HG02623 (cell line): Measurements from ENCODE around the gene TOMM20.

Source experiments
- ATAC-seq: cut with Tn5 transposase; IDR thresholded peaks from one replicate; pipeline ENCODE4 v1.9.1; 2021; ENCODE audit warnings: moderate library complexity; ENCODE audit not compliant: unreplicated experiment

The TOMM20 gene

DNA sequence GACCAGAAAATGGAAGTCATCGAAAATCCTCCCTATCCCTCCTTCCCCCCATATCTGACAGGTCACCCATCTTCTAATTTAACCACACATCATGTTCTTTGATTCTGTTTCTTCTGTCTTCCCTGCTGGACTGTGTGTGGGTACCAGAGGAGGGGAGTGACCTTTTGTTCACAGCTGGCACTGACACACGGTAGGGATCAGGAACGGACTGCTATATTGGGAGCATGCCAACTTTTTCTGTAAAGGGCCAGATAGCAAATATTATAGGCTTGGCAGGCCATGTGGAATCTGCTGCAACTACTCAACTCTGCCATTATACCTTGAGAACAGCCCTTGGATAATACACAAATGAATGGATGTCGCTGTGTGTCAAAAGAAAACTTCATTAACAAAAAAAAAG is 7.5 kb upstream of the TOMM20 start:
- no peak for ATAC-seq

DNA sequence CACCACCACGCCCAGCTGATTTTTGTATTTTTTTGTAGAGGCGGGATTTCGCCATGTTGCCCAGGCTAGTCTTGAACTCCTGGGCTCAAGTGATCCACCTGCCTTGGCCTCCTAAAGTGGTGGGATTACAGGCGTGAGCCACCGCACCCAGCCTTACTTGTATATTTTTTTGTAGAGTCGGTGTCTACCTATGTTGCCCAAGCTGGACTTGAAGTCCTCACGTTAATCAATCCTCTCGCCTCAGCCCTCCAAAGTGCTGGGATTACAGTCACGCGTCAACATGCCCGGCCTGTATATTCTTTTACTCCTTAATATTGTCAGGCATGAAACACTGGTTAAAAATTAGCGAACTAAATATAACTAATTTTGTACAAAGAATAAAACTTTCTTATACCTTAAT is 5.5 kb upstream of the TOMM20 start:
- ATAC-seq, result no peak

DNA sequence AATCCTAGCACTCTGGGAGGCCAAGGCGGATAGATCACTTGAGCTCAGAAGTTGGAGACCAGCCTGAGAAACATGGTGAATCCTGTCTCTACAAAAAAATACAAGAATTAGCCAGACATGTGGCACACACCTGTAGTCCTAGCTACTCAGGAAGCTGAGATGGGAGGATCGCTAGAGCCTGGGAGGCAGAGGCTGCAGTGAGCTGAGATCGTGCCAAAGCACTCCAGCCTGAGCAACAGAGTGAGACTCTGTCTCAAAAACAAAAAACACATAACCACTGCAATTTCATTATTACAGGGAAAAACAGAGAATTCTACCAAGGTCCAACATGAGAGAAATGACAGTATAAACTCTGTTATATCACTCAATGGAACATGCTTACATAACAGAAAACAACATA is 4.4 kb upstream of the TOMM20 start:
- no peak for ATAC-seq

DNA sequence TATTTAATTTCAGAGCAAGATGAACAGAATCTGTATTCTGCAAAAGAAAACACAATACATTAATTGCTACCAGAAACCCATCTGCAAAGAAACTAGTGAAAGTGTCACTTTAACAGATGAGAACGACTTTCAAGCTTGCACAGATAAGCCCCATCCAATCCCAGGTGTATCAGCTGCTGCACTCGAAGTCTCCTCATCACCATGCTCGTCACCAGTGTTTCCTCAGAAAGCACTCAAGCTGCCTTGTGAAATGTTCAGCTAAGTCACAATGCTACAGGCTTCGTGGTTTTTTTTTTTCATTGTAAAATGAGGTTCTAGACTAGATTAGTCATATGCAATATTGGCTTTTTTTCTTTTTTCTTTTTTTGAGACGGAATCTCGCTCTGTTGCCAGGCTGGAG is 3.3 kb upstream of the TOMM20 start:
- ATAC-seq, result no peak

DNA sequence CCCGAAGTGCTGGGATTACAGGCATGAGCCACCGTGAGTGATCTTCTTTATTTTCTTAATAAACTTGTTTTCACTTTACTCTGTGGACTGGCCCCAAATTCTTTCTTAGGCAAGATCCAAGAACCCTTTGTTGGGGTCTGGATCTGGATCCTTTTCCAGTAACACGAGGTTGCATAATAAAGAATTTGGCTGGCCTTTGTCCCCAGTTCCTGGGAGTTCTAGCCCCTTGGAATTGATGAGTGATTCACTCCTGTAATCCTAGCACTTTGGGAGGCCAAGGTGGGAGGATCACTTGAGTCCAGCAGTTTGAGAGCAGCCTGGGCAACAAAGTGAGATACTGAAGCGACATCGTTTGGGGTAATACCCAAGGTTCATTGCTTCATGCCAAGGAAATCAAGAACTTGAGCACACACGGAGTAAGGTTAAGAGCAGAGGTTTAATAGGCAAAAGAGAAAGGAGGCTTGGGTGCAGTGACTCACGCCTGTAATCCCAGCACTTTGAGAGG is 2.2 kb upstream of the TOMM20 start:
- no peak for ATAC-seq

DNA sequence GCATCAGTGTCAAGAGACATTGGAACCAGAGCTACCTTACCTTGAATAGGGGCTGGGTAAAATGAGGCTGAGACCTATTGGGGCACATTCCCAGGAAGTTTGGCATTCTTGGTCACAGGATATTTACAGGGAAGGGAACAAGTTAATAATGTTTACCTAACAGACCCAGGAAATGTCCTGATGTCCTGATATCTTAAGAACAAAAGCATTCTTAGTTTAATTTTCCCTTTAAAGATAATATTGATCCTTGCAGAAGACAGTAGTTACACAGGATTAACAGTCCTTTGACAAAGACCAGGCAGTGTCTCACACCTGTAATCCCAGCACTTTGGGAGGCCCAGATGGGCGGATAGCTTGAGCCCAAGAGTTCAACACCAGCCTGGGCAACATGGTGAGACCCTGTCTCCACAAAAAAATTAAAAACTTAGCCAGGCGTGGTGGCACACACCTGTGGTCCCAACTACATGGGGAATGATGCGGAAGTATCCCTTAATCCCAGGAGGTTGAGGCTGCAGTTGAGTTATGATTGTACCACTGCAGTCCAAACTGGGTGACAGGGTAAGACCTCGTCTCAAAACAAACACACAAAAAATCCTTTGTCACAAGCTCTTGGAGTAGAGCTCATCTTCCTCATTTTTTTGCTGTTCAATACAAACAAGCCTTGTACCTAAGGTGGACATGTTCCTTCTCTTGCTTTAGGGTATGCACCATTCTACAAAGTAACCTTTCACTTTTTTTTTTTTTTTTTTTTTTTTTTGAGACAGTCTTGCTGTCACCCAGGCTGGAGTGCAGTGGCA is 1.3 kb upstream of the TOMM20 start:
- no peak for ATAC-seq

DNA sequence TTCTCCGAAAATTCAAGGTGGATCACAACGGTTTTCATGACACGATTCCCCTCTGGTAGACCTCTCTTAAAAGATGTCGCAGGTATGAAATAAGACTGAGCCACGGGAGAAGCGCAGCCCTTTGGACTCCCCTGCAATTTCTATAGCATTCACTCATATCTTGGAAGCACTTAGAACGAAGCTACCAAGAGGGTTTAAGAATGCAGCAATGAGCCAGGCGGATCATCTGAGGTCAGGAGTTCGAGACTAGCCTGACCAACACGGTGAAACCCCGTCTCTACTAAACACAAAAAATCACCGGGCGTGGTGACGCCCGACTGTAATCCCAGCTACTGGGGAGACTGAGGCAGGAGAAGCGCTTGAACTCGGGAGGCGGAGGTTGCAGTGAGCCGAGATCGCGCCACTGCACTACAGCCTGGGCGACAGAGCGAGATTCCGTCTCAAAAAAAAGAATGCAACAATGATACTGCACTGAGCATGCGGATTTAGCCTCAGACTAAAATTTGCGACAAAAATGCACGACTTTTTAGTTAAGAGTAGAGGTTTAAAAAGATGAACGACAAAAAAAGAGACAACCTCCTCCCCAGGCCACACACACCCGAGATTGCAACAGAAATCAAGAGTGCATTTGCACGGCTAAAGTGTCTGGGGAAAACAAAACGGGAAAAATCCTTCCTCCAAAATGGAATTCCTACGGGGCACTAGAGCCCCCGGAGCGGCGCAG is 743 bp downstream of the TOMM20 start:
- ATAC-seq, result no peak

DNA sequence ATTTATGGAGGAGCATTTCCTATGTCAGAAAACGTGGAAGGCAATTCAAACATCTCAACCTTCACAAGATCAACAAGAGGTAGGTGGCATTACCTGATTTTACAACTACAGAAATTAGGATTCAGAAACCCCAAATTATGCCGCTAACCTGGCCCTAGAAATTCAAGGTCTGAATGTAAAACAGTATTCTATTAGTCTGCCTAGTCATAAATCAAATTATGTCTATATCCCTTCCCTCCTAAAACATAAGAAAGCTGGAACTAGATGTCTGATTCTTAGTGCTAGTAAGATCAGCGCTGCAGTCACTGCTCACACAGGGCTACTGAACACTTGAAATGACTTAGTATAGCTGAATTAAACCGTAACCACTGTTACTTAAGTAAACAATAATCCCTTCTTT is 1.4 kb downstream of the TOMM20 start:
- ATAC-seq, result no peak

DNA sequence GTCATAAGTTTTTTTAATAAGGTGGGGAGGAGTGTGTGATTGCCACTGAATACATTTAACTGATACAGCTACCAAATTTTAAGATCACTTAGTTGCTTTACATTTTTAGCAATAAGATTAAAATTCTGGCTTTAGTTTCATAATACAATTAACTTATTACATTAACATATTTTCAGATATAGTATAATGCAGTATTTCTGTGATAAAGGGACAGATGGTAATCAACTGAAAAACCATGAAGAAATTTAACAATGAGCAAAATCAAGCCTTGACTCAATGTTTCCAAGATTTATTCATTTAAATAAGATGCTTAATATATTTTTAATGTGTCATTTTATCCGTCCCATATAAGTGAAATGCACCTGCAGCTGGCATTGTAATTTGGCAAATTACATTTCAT is 4.0 kb downstream of the TOMM20 start:
- ATAC-seq, result no peak

DNA sequence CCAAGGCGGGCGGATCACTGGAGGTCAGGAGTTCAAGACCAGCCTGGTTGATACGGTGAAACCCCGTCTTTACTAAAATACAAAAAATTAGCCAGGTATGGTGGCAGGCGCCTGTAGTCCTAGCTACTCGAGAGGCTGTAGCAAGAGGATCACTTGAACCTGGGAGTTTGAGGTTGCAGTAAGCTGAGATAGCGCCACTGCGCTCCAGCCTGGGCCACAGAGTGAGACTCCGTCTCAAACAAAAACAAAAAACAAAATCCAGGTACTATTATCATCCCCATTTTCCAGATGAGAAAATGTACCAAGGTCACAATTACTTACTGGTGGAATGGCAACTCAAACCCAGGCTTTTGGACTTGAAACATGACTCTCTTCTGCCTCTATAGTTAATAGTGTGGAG is 4.5 kb downstream of the TOMM20 start:
- ATAC-seq, result no peak

DNA sequence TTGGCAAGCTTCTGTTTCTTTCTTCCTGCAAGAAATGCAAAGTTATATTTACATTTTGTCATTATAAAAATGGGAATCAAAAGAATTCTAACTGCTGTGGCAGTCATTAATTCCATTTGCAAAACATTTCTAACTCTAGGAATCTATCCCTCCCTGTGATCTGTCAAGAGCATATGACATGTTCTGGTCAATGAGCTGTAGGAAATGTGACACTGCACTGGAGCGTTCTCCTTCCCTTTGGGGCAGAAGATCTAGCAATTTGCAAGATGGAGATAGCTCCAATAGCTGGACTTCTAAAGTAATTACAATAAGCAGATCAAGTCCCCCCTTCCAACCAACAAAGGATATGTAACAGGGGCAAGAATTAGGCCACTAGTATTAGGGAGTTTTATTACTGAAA is 6.3 kb downstream of the TOMM20 start:
- ATAC-seq, result no peak

DNA sequence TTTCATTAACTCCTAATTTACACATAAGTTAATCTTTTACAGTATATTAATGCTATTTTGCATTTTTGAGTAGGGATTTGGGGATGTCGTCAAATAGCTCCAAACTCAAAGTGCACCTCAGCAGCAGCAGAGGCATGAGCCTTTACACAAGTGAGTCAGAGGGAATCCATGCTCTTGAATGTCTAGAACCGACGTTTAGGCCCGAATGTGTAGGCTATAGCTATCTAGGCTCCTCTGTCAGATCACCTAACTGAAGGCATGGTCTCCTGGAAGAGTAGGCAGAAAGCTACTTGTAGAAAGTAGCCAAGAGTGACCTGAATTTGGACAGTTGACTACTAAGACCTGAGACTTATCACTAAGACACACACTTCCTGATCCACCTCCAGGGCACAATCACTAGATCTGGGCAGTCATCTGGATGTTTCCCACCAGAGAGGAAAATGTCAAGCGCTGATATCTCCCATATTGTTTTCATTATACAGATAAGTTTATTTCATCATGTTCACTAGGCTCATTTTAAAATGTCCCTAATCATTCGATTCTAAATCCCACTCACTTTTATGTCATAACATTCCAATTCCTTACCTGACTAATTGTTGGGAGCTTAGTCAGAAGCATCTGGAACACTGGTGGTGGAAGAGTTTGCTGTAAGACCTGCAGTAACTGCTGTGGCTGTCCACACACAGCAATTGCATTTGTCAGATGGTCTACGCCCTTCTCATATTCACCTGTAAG is 15.3 kb downstream of the TOMM20 start:
- ATAC-seq, result no peak

DNA sequence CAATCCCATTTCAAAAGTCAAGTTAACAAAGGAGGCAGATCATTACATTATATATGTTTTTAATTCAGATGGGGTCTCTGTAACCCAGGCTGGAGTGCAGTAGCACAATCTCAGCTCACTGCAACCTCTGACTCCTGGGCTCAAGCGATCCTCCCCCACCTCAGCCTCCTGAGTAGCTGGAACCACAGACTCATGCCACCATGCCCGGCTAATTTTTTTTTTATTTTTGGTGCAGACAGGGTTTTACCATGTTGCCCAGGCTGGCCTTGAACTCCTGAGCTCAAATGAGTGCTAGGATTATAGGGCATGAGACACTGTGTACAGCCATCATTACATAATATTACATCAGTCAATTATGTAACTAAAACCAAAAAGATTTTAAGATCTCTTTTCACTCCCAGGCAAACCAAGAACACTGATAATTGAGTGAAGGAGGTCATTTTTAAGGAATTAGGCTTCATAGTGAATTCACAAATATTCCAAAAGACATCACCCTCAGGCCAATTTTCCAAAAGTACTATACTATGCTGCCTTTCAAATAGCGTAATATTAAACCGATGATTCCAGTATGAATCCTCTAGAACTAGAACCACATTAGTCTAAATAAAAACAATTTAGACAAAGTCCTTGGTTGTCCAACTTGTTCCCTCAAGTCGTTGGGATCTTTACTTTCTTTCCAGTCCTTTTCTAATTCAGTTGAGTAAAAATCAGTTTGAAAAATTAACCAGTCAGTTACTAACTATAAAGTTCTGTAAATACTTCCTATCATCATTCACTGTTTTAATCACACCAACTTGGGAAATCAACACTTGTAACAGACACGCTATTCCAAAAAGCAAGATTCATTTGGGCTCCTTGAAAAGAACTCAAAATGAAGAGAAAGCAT is 16.1 kb downstream of the TOMM20 start:
- ATAC-seq, result no peak

DNA sequence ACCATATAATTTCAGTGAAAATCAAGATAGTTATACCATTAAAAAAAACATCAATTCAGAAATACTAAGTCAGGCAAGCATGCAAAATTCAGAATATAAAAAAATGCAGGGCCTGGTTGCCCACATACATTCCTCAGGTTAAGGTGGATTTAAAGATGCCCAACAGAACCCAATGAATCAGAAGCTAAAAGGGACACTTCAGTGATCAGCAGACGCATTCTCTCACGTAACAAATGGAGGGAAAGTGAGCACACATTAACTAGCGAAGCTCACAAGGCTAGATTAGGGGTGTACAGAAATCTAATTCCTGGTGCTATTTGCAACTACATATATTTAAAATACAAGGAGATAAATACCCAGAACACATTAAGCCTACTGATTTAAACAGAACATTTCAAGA is 17.5 kb downstream of the TOMM20 start:
- no peak for ATAC-seq

DNA sequence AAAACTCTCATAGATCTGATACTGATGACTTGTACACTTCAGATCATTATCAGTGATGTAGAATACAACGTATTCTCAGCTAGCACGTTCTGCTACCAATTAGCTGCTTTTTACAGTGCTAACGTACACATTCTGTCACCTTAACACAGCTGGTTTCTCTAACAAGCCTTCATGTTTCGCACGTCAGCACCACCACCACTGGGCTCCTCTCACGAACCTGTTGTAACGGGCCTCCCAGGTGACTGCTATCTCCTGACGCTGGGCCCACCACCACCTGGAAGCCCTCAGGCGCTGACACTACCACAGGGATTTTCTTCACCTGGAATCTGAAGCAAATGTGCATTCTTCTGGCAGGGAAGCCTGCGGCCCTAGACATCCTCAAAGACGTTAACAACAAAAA is 19.8 kb downstream of the TOMM20 start:
- ATAC-seq, result no peak

DNA sequence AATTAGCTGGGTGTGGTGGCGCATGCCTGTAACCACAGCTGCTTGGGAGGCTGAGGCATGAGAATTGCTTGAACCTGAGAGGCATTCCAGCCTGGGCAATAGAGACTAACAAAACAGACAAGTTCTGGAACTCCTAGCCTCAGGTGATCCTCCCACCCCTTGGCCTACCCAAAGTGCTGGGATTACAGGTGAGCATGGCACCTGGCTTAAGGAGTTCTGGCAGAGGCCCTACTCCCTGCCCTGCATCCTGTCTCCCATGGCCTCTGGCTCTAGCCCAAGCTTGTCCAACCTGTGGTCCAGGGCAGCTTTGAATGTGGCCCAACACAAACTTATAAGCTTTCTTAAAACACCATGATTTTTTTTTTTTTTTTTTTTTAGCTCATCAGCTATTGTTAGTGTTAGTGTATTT is 20.4 kb downstream of the TOMM20 start:
- no peak for ATAC-seq

DNA sequence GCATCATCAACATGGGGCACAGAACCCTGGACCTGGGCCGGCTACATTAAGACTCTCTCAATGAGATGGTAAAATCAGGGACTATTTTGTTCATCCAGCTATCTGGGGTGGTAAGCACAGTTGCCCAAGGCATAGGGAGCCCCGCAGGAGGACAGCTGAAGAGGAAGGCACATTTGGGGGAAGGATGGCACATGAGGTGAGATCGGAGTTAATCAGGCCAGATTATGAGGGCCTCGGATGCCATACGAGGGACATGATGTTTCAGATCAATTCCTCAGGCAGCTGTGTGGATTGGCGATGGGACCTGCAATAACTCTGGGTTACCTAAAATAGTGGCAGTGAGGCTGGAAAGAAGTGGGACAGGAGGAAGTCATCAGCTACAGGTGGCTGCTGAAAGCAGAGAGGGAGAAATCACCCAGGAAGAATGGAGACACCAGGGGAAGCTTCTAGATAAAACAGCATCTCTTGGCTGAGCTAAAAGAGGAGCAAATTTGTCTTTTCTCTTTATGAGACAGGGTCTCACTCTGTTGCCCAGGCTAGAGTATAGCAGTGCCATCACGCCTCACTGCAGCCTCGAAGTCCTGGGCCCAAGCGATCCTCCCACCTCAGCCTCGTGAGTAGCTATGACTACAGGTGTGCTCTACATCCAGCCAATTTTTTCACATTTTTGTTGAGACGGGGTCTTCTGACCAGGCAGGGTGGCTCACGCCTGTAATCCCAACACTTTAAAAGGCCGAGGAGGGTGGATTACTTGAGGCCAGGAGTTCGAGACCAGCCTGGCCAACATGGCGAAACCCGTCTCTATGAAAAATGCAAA is 21.1 kb downstream of the TOMM20 start:
- no peak for ATAC-seq

DNA sequence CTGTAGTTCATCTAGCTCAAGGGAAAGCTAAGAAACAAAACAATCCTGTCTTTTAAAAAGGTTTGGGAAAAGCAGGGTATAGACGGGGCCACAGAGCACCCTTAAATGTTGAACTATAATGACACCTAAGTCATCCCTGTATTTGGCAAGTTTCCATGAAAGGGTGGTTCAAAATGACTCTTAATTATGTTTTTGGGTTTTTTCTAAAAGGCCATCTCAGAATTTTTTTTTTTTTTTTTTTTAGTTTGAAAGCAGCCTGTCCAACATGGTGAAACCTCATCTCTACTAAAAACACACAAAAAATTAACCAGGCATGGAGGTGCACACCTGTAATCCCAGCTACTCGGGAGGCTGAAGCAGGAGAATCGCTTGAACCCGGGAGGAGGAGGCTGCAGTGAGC is 22.2 kb downstream of the TOMM20 start:
- no peak for ATAC-seq

DNA sequence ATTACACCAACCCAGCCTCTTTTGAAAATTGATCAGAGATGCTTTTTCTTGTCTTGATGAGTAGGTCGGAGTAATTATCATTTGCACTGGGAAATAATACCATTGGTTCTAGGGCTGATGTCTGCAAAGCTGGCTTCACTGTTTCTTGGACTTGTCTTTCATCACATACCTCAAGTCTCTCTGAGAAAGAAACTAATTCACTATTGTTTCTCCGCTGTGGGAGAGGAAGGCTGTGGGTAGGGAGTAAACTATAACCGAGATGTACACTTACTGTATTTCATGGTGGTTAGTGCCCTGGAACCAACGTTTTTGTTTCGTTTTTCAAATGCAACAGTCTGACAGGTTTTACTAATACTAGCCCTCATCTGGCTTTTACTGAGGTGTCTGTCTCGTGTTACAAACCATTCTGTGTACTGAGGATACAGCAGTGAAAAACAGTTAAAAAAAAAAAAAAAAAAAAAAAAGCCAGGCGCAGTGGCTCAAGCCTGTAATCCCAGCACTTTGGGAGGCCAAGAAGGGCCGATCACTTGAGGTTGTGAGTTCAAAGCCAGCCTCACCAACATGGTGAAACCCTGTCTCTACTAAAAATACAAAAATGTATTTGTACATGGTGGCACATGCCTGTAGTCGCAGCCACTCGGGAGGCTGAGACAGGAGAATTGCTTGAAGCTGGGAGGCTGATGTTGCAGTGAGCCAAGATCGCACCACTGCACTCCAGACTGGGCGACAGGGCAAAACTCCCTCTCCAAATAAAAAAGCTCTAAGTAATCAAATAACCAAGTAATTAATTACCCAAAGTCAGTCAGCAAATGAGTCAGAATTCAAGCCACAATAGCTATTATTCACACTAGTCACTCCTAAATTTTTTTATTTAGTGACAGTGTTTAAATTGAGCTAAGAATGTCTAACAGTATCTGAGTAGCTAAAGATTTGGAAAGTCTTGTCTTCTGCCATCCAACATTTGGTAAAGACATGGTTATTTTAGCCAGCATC is 23.3 kb downstream of the TOMM20 start:
- ATAC-seq, result peak; percentile 65
